PFSK-1 (cell line): Measurements from ENCODE around the gene RXFP4.

ENCODE experiments used
- FOXP2 ChIP-seq: optimal IDR thresholded peaks from 2 replicates; pipeline ENCODE3; 2011; ENCODE audit warnings: borderline replicate concordance, control low read depth, inconsistent platforms; ENCODE audit not compliant: insufficient read depth; ENCODE audit errors: extremely low read length, extremely low read depth
- POLR2AphosphoS5 ChIP-seq: IDR thresholded peaks from 2 replicates; pipeline ENCODE4 v1.6.1; 2012; ENCODE audit warnings: low read depth, mild to moderate bottlenecking, control low read depth, low read length, moderate library complexity
- SIN3A ChIP-seq: IDR thresholded peaks from 2 replicates; pipeline ENCODE4 v1.6.1; 2012; ENCODE audit warnings: mild to moderate bottlenecking, low read length, moderate library complexity, borderline replicate concordance; ENCODE audit not compliant: insufficient read depth
- TAF1 ChIP-seq: IDR thresholded peaks from 2 replicates; pipeline ENCODE4 v1.6.1; 2012; ENCODE audit warnings: low read length, control low read depth, borderline replicate concordance; ENCODE audit not compliant: insufficient read depth
- TF ChIP-seq, protein P1 (sequence below), 2 experiments: IDR thresholded peaks; 2 replicates each; pipeline versions ENCODE4 v1.6.1 to v1.8.0; 2011 to 2012; ENCODE audit warnings: low read depth in 2 of 2, low read length in 2 of 2, control low read depth in 1 of 2, inconsistent platforms in 1 of 2, mild to moderate bottlenecking in 1 of 2, moderate library complexity in 1 of 2; ENCODE audit not compliant: insufficient read depth in 1 of 2

RXFP4 gene

DNA sequence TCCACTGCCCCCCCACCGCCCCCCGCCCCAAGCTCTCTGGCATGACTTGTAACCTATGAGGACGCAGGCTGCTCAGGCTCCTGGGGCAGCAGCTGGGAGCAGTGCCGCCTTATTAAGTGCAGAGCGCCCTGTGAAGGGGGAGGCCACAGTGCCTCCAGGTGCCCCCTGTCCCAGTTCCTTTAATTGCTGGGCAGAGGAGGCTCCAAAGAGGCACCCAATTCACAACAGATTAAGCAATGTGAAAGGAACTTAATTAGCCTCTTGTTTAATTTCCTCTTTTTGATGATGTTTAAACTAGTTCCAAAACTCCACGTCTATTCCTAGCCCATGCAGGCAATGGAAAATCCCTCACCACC, 3.0 kb downstream of the RXFP4 start:
- no peak for TF ChIP-seq TAF1
- no peak for TF ChIP-seq FOXP2
- TF ChIP-seq, protein P1, sequence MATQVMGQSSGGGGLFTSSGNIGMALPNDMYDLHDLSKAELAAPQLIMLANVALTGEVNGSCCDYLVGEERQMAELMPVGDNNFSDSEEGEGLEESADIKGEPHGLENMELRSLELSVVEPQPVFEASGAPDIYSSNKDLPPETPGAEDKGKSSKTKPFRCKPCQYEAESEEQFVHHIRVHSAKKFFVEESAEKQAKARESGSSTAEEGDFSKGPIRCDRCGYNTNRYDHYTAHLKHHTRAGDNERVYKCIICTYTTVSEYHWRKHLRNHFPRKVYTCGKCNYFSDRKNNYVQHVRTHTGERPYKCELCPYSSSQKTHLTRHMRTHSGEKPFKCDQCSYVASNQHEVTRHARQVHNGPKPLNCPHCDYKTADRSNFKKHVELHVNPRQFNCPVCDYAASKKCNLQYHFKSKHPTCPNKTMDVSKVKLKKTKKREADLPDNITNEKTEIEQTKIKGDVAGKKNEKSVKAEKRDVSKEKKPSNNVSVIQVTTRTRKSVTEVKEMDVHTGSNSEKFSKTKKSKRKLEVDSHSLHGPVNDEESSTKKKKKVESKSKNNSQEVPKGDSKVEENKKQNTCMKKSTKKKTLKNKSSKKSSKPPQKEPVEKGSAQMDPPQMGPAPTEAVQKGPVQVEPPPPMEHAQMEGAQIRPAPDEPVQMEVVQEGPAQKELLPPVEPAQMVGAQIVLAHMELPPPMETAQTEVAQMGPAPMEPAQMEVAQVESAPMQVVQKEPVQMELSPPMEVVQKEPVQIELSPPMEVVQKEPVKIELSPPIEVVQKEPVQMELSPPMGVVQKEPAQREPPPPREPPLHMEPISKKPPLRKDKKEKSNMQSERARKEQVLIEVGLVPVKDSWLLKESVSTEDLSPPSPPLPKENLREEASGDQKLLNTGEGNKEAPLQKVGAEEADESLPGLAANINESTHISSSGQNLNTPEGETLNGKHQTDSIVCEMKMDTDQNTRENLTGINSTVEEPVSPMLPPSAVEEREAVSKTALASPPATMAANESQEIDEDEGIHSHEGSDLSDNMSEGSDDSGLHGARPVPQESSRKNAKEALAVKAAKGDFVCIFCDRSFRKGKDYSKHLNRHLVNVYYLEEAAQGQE (IDR thresholded peaks at IDR 0.05; ENCODE audit: insufficient read depth in 1 of 2, low read depth in 2 of 2, low read length in 2 of 2), result no peak
- no peak for TF ChIP-seq POLR2AphosphoS5
- TF ChIP-seq SIN3A, result no peak

- TF ChIP-seq FOXP2 (no peak), TAF1 (no peak), SIN3A (no peak), POLR2AphosphoS5 (no peak)
- TF ChIP-seq, protein P1 (IDR thresholded peaks at IDR 0.05; ENCODE audit: insufficient read depth in 1 of 2, low read depth in 2 of 2, low read length in 2 of 2), result no peak
Measured at GRCh38 chr1:155946633-155947219, 5.3 kb downstream of the RXFP4 start.

DNA sequence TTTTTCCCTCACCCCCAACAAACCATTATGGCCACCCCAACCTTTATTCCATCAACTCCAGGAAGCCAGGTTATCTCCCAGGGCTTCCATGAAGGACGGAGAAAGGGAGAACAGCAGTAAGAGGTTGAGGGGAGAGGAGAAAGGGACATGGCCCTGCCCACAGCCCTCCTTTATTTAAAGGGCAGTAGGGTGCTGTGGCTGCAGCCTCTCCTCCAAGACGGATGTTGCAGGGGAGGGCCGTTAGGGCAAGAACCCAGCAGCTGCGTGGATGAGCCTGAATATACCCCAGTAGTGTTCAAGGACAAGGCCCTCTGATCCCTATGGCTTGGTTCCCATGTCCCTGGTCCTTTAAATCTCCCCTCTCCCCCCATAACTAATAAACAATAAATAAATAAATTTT, 5.9 kb downstream of the RXFP4 start:
- TF ChIP-seq, protein P1 (IDR thresholded peaks at IDR 0.05; ENCODE audit: insufficient read depth in 1 of 2, low read depth in 2 of 2, low read length in 2 of 2), result no peak
- TF ChIP-seq FOXP2, result no peak
- no peak for TF ChIP-seq POLR2AphosphoS5
- no peak for TF ChIP-seq SIN3A
- TF ChIP-seq TAF1, result no peak

DNA sequence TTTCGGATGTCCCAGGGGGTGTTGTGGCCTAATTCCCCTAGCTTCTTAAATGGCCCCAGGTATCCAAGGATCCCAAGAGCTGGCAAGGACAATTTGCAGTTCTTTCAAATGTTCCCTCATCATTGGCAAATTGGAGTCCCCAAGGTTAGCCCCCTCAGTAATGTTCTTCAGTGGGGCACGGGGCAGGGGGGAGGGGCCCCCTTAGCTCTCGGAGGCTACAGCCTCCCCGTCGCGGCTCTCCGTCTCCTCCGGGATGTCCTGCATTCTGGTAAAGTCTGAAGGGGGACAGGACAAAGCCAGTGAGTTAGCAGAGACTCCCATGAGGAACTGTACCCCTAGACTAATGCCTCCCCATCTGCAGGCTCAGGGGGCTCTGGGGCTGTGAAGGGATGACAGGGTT, 6.3 kb downstream of the RXFP4 start:
- TF ChIP-seq TAF1 (no peak), FOXP2 (no peak), POLR2AphosphoS5 (no peak), SIN3A (no peak)
- TF ChIP-seq, protein P1 (IDR thresholded peaks at IDR 0.05; ENCODE audit: insufficient read depth in 1 of 2, low read depth in 2 of 2, low read length in 2 of 2), result no peak

DNA sequence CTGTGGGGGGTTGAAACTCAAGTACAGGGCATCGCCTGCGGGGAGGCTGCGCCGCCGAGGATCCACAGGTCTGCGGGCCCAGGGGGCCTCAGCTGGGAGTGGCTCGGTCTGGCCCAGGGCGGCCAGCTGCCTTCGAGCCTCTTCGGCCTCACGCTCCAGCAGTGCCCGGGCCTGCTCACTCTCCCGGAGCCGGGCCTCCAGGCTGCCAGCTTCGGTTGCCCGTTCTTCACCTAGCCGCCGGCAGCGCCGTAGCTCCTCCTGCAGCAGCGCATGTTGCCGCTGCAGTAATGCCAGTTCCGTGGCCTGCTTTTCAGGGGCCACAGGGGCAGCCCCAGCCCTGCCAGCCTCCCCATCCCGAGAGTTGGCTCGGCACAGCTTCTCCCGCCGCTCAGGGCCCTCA, 9.4 kb downstream of the RXFP4 start:
- TF ChIP-seq POLR2AphosphoS5, result no peak
- TF ChIP-seq, protein P1 (IDR thresholded peaks at IDR 0.05; ENCODE audit: insufficient read depth in 1 of 2, low read depth in 2 of 2, low read length in 2 of 2), result no peak
- TF ChIP-seq TAF1, result no peak
- TF ChIP-seq FOXP2, result no peak
- TF ChIP-seq SIN3A, result no peak
